GM13976 (cell line): ENCODE data around the gene OARD1.

Experiments
- DNase-seq: peaks from one replicate; pipeline ENCODE4 v3.0.0; 2012; ENCODE audit warnings: low spot score
- CTCF ChIP-seq: IDR thresholded peaks from 2 replicates; pipeline ENCODE4 v1.5.1; 2012; ENCODE audit warnings: borderline replicate concordance, mild to moderate bottlenecking; ENCODE audit not compliant: insufficient read depth; ENCODE audit errors: extremely low read depth, missing control alignments, control extremely low read depth
- in situ Hi-C: fragments of 300-500 bp; cut with MboI; formaldehyde crosslinking; loops from one replicate; pipeline ENCODE4 v1.12.0; 2022; ENCODE audit warnings: low sequenced_read_pairs, mixed read lengths, inconsistent platforms; ENCODE audit not compliant: unreplicated experiment

OARD1 gene

DNA sequence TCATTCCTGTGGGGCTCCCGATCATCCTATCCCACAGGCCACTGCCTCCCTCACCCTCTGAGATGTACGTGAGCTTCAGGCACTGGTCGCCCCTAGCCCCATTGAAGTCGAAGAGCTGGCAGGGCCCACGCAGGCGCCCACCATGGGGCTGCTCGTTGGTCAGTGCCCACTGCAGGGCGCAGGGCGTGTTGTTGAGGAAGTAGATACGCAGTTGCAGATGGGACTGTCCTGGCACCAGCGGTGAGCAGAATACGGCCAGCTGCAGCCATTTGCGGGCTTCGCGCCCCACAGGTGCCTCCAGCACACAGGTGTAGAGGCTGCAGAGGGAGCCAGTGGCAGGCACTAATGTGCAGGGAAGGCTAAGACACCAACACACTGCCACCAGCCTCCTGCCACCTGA is 39.3 kb downstream of the OARD1 start:
- in situ Hi-C loops, result no loop called here
- no peak for DNase-seq
- no peak for TF ChIP-seq CTCF

DNA sequence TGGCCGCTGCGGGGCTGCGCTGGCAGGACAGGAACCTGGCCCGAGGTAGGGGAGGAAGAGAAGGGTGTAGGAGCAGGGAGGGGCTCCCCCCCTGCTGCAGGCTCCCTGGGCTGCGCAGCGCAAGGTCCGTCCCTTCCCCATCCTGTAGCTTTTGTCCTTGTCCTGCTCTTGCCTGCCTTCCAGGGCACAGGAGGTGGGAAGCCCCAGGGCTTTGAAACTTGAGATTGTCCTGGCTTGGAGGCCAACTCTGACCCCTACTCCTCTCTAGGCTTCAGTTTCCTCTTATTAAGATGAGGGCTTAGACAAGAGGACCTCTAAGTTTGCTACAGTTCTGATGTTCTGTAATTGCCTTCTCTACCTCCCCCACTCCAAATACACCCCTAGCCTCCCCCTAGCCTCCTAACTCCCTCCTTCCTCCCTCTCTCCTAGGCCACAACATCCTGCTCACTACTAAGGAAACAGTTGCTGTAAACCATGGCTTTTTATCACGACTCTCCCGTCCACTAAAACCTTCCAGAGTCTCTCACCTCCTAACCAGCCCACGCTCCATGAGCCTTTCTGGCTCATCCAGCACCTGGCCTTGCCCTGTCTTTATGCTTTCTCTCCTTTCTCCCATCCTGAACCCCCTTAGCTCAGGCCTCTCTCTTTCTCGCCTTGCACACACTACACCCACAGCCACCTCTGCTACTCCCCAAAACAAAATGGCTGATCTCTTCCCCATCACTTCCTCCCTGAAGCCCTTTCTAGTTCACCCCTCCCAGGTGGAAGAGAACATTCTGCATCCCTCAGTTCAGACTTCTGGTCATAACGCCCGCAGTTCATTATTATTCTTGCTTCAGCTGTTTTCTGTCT is 43.4 kb downstream of the OARD1 start:
- TF ChIP-seq CTCF, result no peak
- no peak for DNase-seq
- in situ Hi-C loops, result no loop called here

DNA sequence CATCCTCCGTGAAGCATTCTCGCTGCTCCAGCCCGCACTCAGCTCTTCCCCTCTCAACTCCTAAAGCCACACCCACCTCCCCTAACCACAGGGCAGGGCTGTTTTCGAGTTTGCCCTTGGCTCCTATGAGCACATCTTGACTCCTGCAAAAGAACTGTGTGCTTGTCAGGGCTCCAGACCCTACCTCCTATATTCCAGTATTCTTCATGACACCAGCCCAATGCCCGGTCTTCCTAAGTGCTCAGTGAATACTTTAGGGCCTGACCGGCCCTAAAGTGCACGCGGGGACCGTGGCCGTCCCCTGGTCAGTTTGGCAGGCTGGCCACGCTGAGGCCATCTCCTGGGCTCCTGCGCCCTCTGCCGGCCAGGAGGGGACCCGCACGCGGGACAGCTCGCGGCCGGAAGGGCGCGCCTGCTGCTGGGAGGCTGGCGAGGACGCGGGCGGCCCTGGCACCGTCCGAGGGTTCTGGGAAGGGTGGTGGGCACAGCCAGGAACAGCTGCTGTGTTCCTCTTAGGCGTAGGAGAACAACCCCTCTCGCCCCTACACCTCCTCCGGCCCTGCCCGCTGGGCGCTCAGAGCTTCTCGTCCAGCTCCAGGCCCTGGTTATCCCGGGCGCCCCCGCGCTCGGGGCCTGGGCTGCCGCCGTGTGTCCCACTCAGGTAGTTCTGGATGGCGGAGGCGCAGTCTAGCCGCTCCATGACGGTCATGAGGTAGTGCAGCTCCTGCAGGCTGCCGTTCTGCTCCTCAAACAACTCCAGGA is 44.2 kb downstream of the OARD1 start:
- DNase-seq, result peak; percentile 94
- peak; percentile 100 for TF ChIP-seq CTCF
- in situ Hi-C loops, result no loop called here

GRCh38 chr6:41027241-41027640 is 44.9 kb downstream of the OARD1 start:
- in situ Hi-C loops, result no loop called here
- no peak for TF ChIP-seq CTCF
- no peak for DNase-seq

DNA sequence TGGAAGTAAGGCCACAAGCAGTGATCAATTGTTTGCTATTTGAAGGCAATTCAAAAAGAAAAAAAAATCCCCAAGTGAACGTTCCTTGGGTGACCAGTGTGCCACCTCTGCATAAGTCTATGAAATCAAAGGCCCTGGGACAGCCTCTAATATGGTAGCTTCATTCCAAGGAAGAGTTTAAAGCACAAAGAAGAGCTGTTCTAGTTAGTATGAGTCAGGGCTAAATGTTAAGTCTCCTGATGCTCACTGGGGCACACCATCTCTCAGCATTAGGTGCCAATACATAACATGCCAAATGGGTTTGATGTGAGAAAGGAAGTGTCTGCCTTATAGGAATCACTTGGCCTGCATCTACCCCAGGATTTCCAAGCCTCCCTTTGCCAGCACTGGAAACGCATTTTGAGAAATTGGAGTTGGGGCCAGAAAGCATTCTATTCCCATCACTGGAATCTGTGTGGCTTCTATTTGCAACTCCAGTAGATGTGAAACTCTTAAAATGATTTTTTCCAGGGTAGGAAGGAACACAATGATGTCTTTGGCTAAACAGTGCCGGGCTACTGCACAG is 46.1 kb downstream of the OARD1 start:
- DNase-seq, result no peak
- in situ Hi-C loops, result no loop called here
- TF ChIP-seq CTCF, result no peak

DNA sequence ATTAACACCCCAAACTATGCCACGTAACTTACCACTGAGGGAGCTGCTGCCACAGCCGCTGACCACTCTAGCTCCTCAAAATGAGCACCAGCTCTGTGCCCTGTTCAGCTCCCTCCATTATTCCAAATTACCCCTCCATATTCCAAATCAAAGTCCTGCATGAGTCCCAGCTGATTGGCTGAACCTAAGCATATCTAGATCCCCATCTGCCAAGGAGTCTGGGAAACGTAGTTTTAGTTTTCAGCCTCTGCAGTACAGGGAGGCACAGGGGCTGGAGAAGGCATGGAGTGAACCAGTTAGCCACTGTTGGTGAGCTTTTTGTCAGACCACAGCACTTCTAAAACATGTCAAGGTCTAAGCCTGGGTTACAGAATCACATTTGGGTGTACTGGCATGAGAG is 49.0 kb downstream of the OARD1 start:
- no peak for DNase-seq
- no peak for TF ChIP-seq CTCF
- in situ Hi-C loops, result no loop called here
